GM19025 (cell line): ENCODE data around the gene SRSF1.
A peak's percentile ranks its signal among the peaks of the same experiment; 100 is the strongest.
"Not testable (repeated sequence)": the region's sequence is repeated elsewhere in the genome, so short reads cannot be mapped to it uniquely, and the experiment has no call there.

Source experiments
- ATAC-seq: cut with Tn5 transposase; IDR thresholded peaks from one replicate; pipeline ENCODE4 v1.9.1; 2021; ENCODE audit warnings: mild to moderate bottlenecking, low read depth, moderate library complexity; ENCODE audit not compliant: unreplicated experiment

The SRSF1 gene

DNA sequence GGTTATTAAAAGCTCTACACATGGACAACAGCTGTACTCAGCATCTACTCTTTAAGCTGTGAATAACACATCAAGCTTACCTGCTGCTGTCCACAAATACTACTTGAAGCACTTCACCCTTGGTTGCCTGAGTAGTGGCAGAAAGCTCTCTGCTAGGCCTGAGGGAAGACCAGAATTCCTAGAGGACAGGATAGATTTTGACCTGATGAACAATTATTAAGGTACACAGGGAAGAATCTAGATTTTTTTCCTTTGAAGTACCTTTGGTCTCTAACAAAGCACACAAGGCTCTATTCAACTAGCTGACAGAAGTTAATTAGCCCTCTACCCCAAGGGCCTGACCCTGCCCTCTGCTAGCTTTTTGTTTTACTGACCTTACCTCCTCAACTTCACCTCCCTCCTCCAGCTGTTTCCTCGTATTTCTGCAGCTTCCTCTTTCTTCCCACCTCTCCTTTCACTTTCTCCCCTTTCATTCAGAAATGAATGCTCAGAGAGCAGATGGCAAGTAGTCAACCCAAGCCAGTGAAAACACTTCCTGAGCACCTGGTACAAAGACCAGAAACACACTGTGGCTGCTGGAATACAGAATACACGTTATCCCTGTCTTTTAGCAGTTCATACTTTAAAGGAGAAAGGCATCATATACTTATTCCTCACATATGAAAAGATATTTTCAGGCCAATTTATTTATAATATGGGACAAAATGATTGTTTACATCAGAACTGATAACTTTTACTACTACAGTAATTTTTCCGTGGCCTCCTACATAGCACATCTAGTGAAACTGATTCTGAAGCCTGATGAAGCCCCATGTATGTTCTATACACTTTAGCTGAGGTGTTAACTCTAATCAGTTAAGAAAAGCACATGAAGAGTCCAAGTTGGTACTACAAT, 13.3 kb downstream of the SRSF1 start:
- no peak for ATAC-seq

GRCh38 chr17:57991537-57991936, 15.5 kb downstream of the SRSF1 start:
- no peak for ATAC-seq

- ATAC-seq: no peak
These were observed 17.0 kb downstream of the SRSF1 start for GRCh38 chr17:57990037-57990436.

- peak; percentile 83 for ATAC-seq
These were observed 18.5 kb downstream of the SRSF1 start for GRCh38 chr17:57988301-57989250.

GRCh38 chr17:57987581-57988300, 19.3 kb downstream of the SRSF1 start, which contains the start of gene VEZF1:
Gene VEZF1 (minus strand): TSS chr17:57988254. CDS start chr17:57988111, 143 bp downstream.
- ATAC-seq: peak; percentile 68

- no peak for ATAC-seq
These were observed 20.0 kb downstream of the SRSF1 start for GRCh38 chr17:57986841-57987580.

- ATAC-seq: no peak
These were observed 21.4 kb downstream of the SRSF1 start for GRCh38 chr17:57985675-57985974.

DNA sequence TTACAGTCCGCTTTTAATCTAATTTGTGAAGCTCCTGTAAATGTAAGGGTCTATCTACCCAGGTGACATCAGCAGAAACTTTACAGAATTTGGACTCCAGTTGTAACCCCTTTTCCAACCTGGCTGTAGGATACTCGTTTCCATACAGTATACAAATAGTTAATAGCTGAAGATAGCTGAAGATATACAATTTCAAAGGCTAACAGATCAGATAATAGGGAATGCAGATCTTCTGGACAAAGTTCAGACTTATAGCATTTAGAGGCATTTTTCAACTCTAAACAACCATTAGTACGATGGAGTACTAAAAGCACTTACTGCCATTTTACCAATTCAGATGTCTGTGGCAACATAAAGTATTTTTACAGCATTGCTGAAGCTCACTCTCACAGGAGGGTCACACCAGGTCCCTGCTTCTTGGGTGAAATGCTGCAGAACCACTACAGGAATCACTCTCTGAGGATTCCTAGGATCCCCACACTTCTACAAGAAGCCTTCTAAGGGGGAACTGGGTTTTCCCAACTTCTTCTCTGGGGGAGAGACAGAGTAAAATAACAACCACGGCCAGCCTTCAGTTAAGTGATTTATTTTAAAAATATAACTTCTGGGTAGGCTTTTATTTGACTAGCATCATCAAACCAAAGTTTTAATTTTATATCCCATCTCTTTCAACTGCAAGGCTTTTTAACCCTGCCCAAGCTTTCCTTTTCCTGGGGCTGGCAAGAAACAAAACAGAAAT, 21.9 kb downstream of the SRSF1 start:
- no peak for ATAC-seq

DNA sequence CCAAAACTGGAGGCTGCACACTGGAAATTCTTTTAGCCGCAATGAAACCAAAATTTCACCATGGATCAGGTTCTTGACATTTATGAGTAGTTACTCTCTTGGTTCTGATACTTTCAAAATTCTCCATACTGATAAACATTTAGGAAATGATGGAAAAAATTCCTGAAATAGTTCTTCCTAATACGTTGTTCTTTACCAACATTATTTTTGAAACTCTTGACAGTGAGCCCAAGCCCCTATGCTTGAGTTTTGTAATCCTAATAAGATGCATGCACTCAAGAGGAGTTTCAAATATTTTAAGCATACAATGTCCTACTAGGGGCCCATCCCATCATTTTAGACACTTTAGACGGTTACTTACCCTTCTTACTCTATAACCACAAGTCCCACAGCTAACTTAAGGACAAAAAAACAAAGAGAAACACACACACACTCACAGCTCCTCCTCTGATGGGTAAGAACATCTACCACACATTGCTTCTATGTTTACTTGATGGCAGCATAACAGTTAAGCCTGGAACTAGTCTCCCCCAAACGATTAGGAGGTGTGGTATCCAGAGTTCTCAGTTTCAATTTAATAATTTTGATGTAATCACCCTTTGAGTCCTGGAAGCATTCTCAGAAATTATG, 22.7 kb downstream of the SRSF1 start:
- ATAC-seq: no peak

DNA sequence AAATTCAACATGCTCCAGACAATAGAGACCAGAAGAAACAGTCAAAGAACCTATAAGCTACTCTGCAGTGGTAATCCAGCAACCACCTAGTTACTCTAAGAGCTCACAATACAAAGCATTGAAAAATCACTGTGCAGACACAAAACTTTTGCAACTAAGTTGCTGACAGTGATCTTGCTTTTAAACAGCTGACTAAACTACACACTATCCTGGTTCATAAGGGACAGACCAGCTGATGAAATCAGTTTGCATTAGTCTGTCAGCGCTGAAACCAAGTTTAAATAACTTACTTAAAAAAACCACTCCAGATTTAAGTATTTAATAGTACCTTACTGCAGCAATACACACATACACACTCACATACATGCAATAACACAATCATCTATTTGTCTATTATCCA, 23.6 kb downstream of the SRSF1 start:
- no peak for ATAC-seq

- ATAC-seq: no peak
These were observed 24.4 kb downstream of the SRSF1 start for GRCh38 chr17:57982452-57983170.

DNA sequence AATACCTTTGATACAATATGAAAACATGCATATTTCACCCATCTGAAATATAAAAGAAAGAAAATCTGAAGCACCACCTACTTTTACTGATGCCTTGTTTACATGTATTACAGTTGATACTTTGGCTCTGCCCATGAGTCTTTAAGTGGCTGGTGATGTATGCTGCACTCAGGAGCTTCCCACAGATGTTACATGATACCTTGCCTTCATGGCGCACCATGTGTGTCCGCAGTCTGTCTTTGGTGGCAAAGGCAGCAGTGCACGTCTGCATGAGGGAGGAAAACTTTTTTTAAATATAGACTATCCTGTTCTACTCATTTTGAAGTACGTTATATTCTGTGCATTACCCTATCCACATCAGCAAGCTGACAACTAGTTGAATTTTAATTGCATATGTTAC, 26.5 kb downstream of the SRSF1 start:
- no peak for ATAC-seq

DNA sequence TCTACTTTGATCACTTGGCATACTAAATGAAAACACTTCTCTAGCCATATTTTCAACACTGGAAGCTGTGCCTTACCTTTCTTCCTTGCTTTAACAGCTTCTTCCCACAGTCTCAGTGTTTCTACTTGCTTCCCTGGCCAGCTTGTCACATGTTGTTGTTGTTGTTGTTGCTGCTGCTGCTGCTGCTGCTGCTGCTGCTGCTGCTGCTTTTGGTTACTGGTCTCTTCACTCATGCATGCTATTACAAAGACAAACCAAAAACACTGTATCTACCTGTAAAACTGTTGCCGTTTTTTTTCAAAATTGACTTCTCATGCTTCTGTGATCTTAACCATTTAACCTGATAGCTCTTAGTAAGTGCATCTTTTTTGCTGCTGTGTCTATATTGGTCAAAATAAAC, 28.0 kb downstream of the SRSF1 start:
- no peak for ATAC-seq

DNA sequence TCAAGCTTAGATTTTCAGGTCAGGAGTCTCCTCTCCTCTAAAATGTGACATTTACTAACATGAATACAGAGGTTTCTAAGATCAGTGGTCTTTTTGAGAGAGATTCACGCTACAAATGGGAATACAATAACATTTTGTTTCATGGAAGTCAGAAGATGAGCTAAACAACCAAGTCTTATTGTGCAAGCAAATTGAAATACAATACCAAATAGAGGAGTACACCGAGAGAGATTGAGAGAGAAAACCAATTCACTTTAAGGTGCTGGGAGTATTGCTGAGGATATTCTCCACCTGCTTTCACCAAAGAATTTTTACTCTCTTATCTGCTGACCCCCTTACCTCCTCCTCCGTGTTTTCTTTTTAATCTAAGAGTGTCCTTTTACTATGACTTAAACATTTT, 30.5 kb downstream of the SRSF1 start:
- ATAC-seq: no peak

- no peak for ATAC-seq
These were observed 32.0 kb downstream of the SRSF1 start for GRCh38 chr17:57975044-57975443.

GRCh38 chr17:57974053-57974824, 32.8 kb downstream of the SRSF1 start:
- not testable (repeated sequence) for ATAC-seq

- ATAC-seq: no peak
These were observed 34.9 kb downstream of the SRSF1 start for GRCh38 chr17:57972151-57972550.

DNA sequence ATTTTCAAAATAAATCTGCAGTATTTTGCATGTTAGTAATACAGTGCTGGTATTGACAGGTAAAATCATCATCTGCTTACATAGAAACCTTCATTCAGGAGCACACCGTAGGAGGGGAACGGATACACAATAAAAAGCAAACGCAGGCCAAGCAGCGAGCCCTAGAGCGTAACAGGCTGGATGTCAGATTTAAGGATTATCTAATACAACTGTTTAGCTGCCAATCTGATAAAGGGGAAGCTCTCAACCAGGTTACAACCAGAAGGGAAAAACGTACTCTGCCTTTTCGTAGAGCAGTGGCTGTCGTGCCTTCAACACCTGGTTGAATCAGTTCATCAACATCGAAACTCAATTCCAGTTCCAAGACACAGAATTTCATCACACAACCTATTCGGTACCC, 35.5 kb downstream of the SRSF1 start:
- no peak for ATAC-seq
